ENCODE results near the gene WDSUB1. TPM values are rescaled to one million over a fixed set of nuclear protein-coding genes. Genes with fewer than 3 reads are reported as not detected.

WDSUB1 gene
- total RNA-seq, 2 experiments from 2014 or later = 3.7 to 5.3 TPM

- H3K9me3 ChIP-seq (ENCODE audit: low read length) = no peaks in the 10 kb centered on the region
- no peak overlapping the region for H3K4me3 ChIP-seq (ENCODE audit: low read depth, low read length, poor library complexity, severe bottlenecking)
- no peak for TF ChIP-seq CTCF (conservative IDR thresholded peaks at IDR 0.05; ENCODE audit: low read length)
- no peak for TF ChIP-seq EZH2phosphoT487 (IDR thresholded peaks at IDR 0.05; ENCODE audit: borderline replicate concordance, low read depth, low read length)
- ChIA-PET POLR2A (interaction anchor here (0.7 kb wide), 1 partner anchor 429 kb away, joined by 3 read pairs; no protein-coding TSS in a partner anchor), CTCF (ENCODE audit: unreplicated experiment) (interaction anchor here (0.6 kb wide), 1 partner anchor 17 kb away, joined by 4 read pairs; no protein-coding TSS in a partner anchor)
- H3K36me3 ChIP-seq (ENCODE audit: insufficient read depth, low read length) = no peaks in the 10 kb centered on the region
- no peaks in the 10 kb centered on the region for H4K20me1 ChIP-seq (ENCODE audit: insufficient read depth, low read length)
- H3K79me2 ChIP-seq (ENCODE audit: insufficient read depth, low read depth, low read length) = no peaks in the 10 kb centered on the region
- H3K4me1 ChIP-seq (ENCODE audit: insufficient read depth, low read length, poor library complexity, severe bottlenecking) = no peaks in the 10 kb centered on the region
- H2AFZ ChIP-seq (ENCODE audit: low read length) = no peak overlapping the region
- intact Hi-C loops (cut with micrococcal nuclease; ENCODE audit: unreplicated experiment) = no loop called here
- DNase-seq (ENCODE audit: low spot score) = no peak
- H3K4me2 ChIP-seq (ENCODE audit: low read length) = no peak overlapping the region
- no peaks in the 10 kb centered on the region for H3K9me2 ChIP-seq (ENCODE audit: insufficient read depth, low read length)
- H3K27ac ChIP-seq (ENCODE audit: low read depth, low read length, poor library complexity, severe bottlenecking) = no peak overlapping the region
- no TSS peak for BruUV-seq (replicated peaks)
Measured at GRCh38 chr2:159322419-159322818, 35.9 kb upstream of the WDSUB1 start.

GRCh38 chr2:159317392-159318088 is 31.0 kb upstream of the WDSUB1 start:
- ChIA-PET POLR2A (interaction anchor here (0.7 to 1.1 kb wide), 2 partner anchors 10 to 124 kb away, joined by 3 to 4 read pairs; no protein-coding TSS in a partner anchor), CTCF (ENCODE audit: unreplicated experiment) (no interaction called here)
- Histone ChIP-seq H3K27ac (ENCODE audit: low read depth, low read length, poor library complexity, severe bottlenecking) (no peak overlapping the region), H3K4me1 (ENCODE audit: insufficient read depth, low read length, poor library complexity, severe bottlenecking) (no peaks in the 10 kb centered on the region), H3K9me2 (ENCODE audit: insufficient read depth, low read length) (no peaks in the 10 kb centered on the region), H3K9me3 (ENCODE audit: low read length) (no peaks in the 10 kb centered on the region), H3K36me3 (ENCODE audit: insufficient read depth, low read length) (no peaks in the 10 kb centered on the region), H3K79me2 (ENCODE audit: insufficient read depth, low read depth, low read length) (no peaks in the 10 kb centered on the region), H3K4me2 (ENCODE audit: low read length) (no peak overlapping the region), H4K20me1 (ENCODE audit: insufficient read depth, low read length) (no peaks in the 10 kb centered on the region), H2AFZ (ENCODE audit: low read length) (no peak overlapping the region), H3K4me3 (ENCODE audit: low read depth, low read length, poor library complexity, severe bottlenecking) (no peak overlapping the region)
- DNase-seq (ENCODE audit: low spot score) = no peak
- TF ChIP-seq CTCF (conservative IDR thresholded peaks at IDR 0.05; ENCODE audit: low read length) (no peak), EZH2phosphoT487 (IDR thresholded peaks at IDR 0.05; ENCODE audit: borderline replicate concordance, low read depth, low read length) (no peak)
- intact Hi-C loops (cut with micrococcal nuclease; ENCODE audit: unreplicated experiment) = no loop called here
- no TSS peak for BruUV-seq (replicated peaks)

GRCh38 chr2:159307942-159308341 is 21.4 kb upstream of the WDSUB1 start:
- ChIA-PET CTCF (ENCODE audit: unreplicated experiment) (no interaction called here), POLR2A (interaction anchor here (0.9 kb wide), 1 partner anchor 9 kb away, joined by 4 read pairs; no protein-coding TSS in a partner anchor)
- no peak overlapping the region for H3K4me3 ChIP-seq (ENCODE audit: low read depth, low read length, poor library complexity, severe bottlenecking)
- H3K36me3 ChIP-seq (ENCODE audit: insufficient read depth, low read length) = no peaks in the 10 kb centered on the region
- H3K9me3 ChIP-seq (ENCODE audit: low read length) = no peaks in the 10 kb centered on the region
- TF ChIP-seq EZH2phosphoT487 (IDR thresholded peaks at IDR 0.05; ENCODE audit: borderline replicate concordance, low read depth, low read length) = no peak
- TF ChIP-seq CTCF (conservative IDR thresholded peaks at IDR 0.05; ENCODE audit: low read length) = no peak
- no peak overlapping the region for H3K4me2 ChIP-seq (ENCODE audit: low read length)
- no peak overlapping the region for H2AFZ ChIP-seq (ENCODE audit: low read length)
- intact Hi-C loops (cut with micrococcal nuclease; ENCODE audit: unreplicated experiment) = no loop called here
- no peak overlapping the region for H3K27ac ChIP-seq (ENCODE audit: low read depth, low read length, poor library complexity, severe bottlenecking)
- H3K4me1 ChIP-seq (ENCODE audit: insufficient read depth, low read length, poor library complexity, severe bottlenecking) = no peaks in the 10 kb centered on the region
- no peaks in the 10 kb centered on the region for H3K9me2 ChIP-seq (ENCODE audit: insufficient read depth, low read length)
- H3K79me2 ChIP-seq (ENCODE audit: insufficient read depth, low read depth, low read length) = no peaks in the 10 kb centered on the region
- H4K20me1 ChIP-seq (ENCODE audit: insufficient read depth, low read length) = no peaks in the 10 kb centered on the region
- DNase-seq (ENCODE audit: low spot score) = no peak
- BruUV-seq (replicated peaks) = no TSS peak
